Muscle of leg (tissue), 11 donors: ENCODE data around the gene SELENOI. TPM values are rescaled to one million over a fixed set of nuclear protein-coding genes. Genes with fewer than 3 reads are reported as not detected.
"Not testable (repeated sequence)": the region's sequence is repeated elsewhere in the genome, so short reads cannot be mapped to it uniquely, and the experiment has no call there.

Source experiments
- DNase-seq: peaks from one replicate; pipeline ENCODE4 v3.0.0; 2013
- H3K27ac ChIP-seq: one replicate; pipeline ENCODE4 v1.5.1; 2013; ENCODE audit warnings: mild to moderate bottlenecking, low read length, control low read depth
- H3K27me3 ChIP-seq: one replicate; pipeline ENCODE4 v1.6.1; 2013; ENCODE audit warnings: low read length; ENCODE audit not compliant: control insufficient read depth, insufficient read depth
- H3K36me3 ChIP-seq: one replicate; pipeline ENCODE4 v1.6.1; 2013; ENCODE audit warnings: low read length; ENCODE audit not compliant: control insufficient read depth, insufficient read depth
- H3K4me1 ChIP-seq: one replicate; pipeline ENCODE4 v1.6.1; 2013; ENCODE audit warnings: low read length; ENCODE audit not compliant: control insufficient read depth, insufficient read depth
- H3K4me3 ChIP-seq: one replicate; pipeline ENCODE4 v1.5.1; 2013; ENCODE audit warnings: low read length, control low read depth
- H3K9me3 ChIP-seq: replicated peaks from 2 replicates; pipeline ENCODE4 v1.6.1; 2013; ENCODE audit warnings: low read depth, low read length; ENCODE audit not compliant: control insufficient read depth
- WGBS: methylation state at CpG from one replicate; pipeline ENCODE4 v1.1.5; 2013; ENCODE audit warnings: missing lambda C conversion rate; ENCODE audit not compliant: insufficient coverage; 5-methylcytosine and 5-hydroxymethylcytosine counted together
- polyA plus RNA-seq, 8 donors: library from polyadenylated mRNA; unstranded; fragments of 120-200 nt; gene quantifications; one replicate each; pipeline versions ENCODE4 v1.2.1 to v1.2.3, GENCODE V29; 2013; ENCODE audit warnings: inconsistent platforms in 1 of 8, low replicate concordance in 1 of 8; ENCODE audit not compliant: insufficient read length in 8 of 8, insufficient read depth in 1 of 8
- total RNA-seq: library from RNA; stranded (reverse); fragments of 120-200 nt; gene quantifications from one replicate; pipeline ENCODE4 v1.2.4, GENCODE V29; 2013

The SELENOI gene
- total and polyA plus RNA-seq, 9 donors, result 8.4 to 11.9 (median 9.3) TPM

DNA sequence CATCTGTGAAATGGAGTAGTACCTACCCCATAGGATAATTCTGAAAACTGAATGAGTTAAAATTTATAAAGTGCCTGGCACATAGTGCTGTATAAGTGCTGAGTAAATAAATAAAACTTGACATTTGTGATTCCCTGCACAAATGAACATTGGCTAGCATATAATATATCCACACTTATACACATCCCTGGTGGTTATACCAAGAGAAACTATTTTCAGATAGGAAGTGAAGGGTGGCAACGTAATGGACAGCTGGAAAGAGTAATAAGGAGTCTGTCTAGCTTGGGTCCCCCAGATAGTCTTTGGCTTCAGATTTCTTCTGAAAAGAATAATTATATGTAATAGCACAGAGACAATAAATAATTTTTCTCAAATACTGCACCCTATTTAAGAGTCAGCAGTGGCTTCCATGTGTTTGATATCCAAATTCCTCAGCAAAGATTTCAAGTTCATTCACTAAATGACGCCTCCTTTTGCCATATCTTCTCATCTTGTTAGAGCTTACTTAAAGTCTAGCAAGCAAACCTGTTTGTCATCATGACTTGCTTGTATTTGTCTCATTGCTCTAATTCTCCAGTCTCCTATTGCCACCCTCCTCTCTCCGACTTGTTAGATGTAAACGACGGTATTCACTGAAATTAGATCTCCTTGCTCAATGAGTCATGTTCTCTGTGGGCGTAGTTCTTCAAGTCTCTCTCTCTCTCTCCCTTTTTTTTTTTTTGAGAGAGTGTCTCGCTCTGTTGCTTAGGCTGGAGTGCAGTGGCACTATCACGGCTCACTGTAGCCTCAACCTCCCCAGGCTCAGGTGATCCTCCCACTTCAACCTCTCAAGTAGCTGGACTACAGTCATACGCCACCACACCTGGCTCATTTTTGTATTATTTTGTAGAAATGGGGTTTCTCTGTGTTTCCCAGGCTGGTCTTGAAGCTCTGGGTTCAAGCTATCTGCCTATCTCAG lies 9.4 kb downstream of the SELENOI start:
- peaks cover 5% of the 10 kb centered on the region for H3K4me1 ChIP-seq
- H3K4me3 ChIP-seq, result no peak overlapping the region

DNA sequence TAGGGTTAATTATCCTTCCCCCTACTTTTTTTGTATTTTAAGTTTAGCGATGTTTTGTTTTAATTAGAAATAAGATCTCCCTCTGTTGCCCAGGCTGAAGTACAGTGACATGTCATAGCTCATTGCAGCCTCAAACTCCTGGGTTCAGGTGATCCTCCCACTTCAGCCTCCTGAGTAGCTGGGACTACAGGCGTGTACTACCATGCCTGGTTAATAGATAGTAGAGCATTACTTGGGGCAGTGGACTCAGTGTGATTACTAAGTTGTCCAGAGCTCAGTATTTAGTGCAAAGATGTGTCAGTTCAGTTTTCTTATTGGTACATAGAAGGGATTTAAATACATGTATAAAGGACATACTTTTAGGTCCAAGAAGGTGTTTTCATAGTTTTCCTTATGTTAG lies 10.2 kb downstream of the SELENOI start:
- no CpG with 5 or more reads among the region's 2 CpGs for WGBS
- Histone ChIP-seq H3K27me3 (no peaks in the 10 kb centered on the region), H3K9me3 (no peaks in the 10 kb centered on the region), H3K4me1 (peaks cover 5% of the 10 kb centered on the region), H3K27ac (peak overlapping the region; percentile 7), H3K4me3 (no peak overlapping the region), H3K36me3 (peaks cover 5% of the 10 kb centered on the region)
- DNase-seq, result no peak

More for the DNA sequence above, 9.4 kb downstream of the SELENOI start:
- no peaks in the 10 kb centered on the region for H3K9me3 ChIP-seq
- WGBS, result 75% methylated on average over 1 of the region's 9 CpGs
- H3K36me3 ChIP-seq, result peaks cover 5% of the 10 kb centered on the region
- H3K27me3 ChIP-seq, result no peaks in the 10 kb centered on the region
- peak overlapping the region; percentile 47 for H3K27ac ChIP-seq
- peak; percentile 39 for DNase-seq

DNA sequence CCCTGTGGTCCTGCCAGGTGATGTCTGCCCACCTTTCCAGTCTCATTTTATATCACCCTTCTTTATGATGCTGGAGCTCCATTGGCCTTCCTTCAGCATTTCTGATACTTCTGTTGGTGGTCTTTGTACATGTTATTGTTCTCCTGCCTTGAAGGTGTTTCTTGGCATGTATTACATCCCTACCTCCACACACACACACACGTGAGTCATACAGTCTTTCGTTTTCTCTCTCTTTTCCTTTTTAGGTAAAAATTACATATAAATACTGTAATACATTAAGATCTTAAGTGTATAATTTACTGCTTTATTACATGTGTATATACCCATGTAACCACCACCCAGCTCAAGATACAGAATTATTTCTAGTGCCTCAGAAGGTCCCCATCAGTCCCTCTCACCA lies 10.8 kb downstream of the SELENOI start:
- WGBS, result no CpG with 5 or more reads among the region's 2 CpGs
- no peak overlapping the region for H3K27ac ChIP-seq
- no peaks in the 10 kb centered on the region for H3K9me3 ChIP-seq
- H3K27me3 ChIP-seq, result no peaks in the 10 kb centered on the region
- H3K4me1 ChIP-seq, result peaks cover 5% of the 10 kb centered on the region
- no peaks in the 10 kb centered on the region for H3K36me3 ChIP-seq
- no peak overlapping the region for H3K4me3 ChIP-seq
- no peak for DNase-seq

DNA sequence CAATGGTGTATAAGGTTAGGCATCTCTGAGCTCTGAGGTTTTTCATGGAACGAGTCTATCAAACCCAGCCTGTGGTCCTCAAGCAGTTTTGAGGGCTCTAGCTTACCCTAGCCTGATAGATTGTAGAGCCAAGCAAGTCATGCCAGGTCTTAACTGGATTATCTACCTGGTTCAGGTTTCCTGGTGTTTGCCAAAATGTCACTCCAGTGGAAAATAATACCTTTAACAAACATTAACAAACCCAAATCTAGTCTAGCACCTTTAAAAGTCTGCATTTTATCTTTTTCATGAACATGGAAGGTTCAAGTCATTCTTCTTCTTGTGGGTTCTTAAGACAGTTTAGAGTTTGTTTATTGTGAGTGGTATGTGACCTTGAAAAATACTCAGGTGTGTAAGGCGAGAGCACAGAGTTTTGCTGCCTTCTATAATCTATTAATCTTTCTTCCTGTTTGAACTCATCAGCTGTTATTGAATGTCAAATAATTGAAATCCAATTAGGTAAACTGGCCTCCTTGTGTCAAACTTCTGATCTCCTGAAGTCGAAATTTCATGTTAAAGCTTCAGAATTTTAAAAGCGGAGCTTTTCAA lies 14.0 kb downstream of the SELENOI start:
- Histone ChIP-seq H3K27me3 (no peaks in the 10 kb centered on the region), H3K36me3 (no peaks in the 10 kb centered on the region), H3K27ac (no peak overlapping the region), H3K4me1 (peaks cover 5% of the 10 kb centered on the region), H3K4me3 (no peak overlapping the region), H3K9me3 (no peaks in the 10 kb centered on the region)
- DNase-seq, result no peak
- 100% methylated on average over 1 of the region's 4 CpGs for WGBS

DNA sequence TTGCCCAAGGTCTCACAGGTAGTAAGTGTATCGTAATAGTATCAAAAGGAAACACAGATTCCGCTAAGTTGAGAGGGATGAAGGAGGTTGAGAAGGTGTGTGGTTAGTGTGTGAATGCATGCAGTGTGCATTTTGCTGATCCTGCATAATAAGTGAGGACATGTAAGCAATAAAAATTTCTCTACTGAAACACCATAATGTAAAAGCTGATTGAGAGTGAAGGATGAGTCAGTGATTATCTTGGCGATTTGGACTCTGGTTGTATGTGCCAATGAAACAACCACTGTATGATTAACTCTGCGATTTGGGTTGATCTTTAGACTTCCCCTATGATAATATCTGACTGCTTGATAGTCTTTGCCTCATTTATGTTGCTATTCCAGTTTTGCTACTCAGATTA lies 17.4 kb downstream of the SELENOI start:
- Histone ChIP-seq H3K4me1 (no peaks in the 10 kb centered on the region), H3K27ac (no peak overlapping the region), H3K4me3 (no peak overlapping the region), H3K9me3 (no peaks in the 10 kb centered on the region), H3K36me3 (peaks cover 7% of the 10 kb centered on the region), H3K27me3 (no peaks in the 10 kb centered on the region)
- no peak for DNase-seq
- 94% methylated on average over 2 of the region's 4 CpGs for WGBS

DNA sequence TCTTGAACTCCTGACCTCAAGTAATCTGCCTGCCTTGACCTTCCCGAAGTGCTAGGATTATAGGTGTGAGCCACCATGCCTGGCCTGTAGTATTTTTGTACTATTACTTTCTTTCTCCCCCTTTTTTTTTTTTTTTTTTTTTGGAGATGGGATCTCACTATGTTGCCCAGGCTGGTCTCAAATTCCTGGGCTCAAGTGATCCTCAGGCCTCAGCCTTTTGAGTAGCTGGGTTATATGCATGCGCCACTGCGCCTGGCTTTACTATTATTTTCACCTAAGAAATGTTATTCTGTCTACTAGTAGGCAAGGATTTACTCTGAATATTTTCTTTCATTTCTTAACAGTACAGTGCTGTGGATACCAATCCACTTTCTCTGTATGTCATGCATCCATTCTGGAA lies 18.0 kb downstream of the SELENOI start:
- H3K9me3 ChIP-seq, result no peaks in the 10 kb centered on the region
- H3K4me3 ChIP-seq, result no peak overlapping the region
- no peak overlapping the region for H3K27ac ChIP-seq
- DNase-seq, result no peak
- H3K27me3 ChIP-seq, result no peaks in the 10 kb centered on the region
- H3K4me1 ChIP-seq, result no peaks in the 10 kb centered on the region
- no CpG with 5 or more reads among the region's 3 CpGs for WGBS
- peaks cover 8% of the 10 kb centered on the region for H3K36me3 ChIP-seq

DNA sequence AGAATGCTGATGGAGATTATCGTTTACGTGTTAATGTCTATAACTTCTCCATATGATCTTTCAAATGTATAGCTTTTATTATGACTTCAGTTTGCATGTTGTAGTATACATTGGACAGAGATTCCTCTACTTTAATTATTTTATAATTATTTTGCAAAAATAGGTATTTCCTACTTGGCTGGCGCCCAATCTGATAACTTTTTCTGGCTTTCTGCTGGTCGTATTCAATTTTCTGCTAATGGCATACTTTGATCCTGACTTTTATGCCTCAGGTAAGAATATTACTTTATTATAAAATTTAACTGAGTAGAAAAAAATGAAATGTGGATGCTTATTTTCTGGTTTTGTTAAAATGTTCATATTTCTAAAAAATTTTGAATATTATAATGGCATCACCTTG lies 18.7 kb downstream of the SELENOI start:
- no peaks in the 10 kb centered on the region for H3K9me3 ChIP-seq
- no peaks in the 10 kb centered on the region for H3K4me1 ChIP-seq
- DNase-seq, result no peak
- no CpG with 5 or more reads among the region's 4 CpGs for WGBS
- no peaks in the 10 kb centered on the region for H3K27me3 ChIP-seq
- H3K4me3 ChIP-seq, result no peak overlapping the region
- no peak overlapping the region for H3K27ac ChIP-seq
- peaks cover 9% of the 10 kb centered on the region for H3K36me3 ChIP-seq

DNA sequence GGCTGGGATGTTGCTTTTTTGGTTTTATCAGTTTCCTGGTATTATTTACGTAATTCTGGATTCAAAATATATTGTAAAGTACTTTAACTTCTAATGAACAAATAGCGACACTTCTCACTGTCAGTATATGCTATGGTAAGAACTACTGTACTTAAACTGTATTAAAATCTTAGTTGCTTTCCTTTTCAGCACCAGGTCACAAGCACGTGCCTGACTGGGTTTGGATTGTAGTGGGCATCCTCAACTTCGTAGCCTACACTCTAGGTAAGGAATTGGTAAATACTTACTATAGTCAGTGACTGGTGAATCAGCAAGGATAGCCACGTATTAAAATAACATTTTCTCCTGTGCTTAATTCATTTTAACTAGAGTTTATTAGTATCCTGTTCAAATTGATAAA lies 21.0 kb downstream of the SELENOI start:
- H3K36me3 ChIP-seq, result peaks cover 9% of the 10 kb centered on the region
- H3K27me3 ChIP-seq, result no peaks in the 10 kb centered on the region
- DNase-seq, result no peak
- no peaks in the 10 kb centered on the region for H3K4me1 ChIP-seq
- H3K9me3 ChIP-seq, result no peaks in the 10 kb centered on the region
- H3K4me3 ChIP-seq, result no peak overlapping the region
- no peak overlapping the region for H3K27ac ChIP-seq
- WGBS, result no CpG with 5 or more reads among the region's 5 CpGs

DNA sequence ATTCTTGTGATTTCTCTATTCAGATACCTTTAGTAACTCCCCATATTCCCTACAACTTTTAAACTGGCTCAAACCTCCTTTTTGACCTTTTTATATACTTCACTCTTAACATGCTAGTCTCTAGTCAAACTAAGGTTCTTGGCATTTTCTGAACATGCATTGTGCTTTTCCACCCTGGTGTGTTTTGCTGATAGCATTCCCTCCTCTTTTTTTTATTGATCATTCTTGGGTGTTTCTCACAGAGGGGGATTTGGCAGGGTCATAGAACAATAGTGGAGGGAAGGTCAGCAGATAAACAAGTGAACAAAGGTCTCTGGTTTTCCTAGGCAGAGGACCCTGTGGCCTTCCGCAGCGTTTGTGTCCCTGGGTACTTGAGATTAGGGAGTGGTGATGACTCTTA lies 23.7 kb downstream of the SELENOI start:
- not testable (repeated sequence) for H3K4me3 ChIP-seq, H3K27ac ChIP-seq, DNase-seq, H3K4me1 ChIP-seq, H3K9me3 ChIP-seq, H3K27me3 ChIP-seq
- peaks cover 16% of the 10 kb centered on the region for H3K36me3 ChIP-seq
- WGBS, result no CpG with 5 or more reads among the region's 2 CpGs

DNA sequence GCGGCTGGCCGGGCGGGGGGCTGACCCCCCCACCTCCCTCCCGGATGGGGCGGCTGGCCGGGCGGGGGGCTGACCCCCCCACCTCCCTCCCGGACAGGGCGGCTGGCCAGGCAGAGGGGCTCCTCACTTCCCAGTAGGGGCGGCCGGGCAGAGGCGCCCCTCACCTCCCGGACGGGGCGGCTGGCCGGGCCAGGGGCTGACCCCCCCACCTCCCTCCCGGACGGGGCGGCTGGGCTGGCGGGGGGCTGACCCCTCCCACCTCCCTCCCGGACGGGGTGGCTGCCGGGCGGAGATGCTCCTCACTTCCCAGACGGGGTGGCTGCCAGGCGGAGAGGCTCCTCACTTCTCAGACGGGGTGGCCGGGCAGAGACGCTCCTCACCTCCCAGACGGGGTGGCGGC lies 25.0 kb downstream of the SELENOI start:
- H3K9me3 ChIP-seq, result not testable (repeated sequence)
- H3K36me3 ChIP-seq, result peaks cover 20% of the 10 kb centered on the region
- WGBS, result no CpG with 5 or more reads among the region's 31 CpGs

More for the DNA sequence above, 25.0 kb downstream of the SELENOI start:
- not testable (repeated sequence) for H3K4me1 ChIP-seq, H3K27ac ChIP-seq, H3K27me3 ChIP-seq, DNase-seq, H3K4me3 ChIP-seq
